HepG2 (cell line): ENCODE measurements around the gene RPS6KL1. TPM values are rescaled to one million over a fixed set of nuclear protein-coding genes. Genes with fewer than 3 reads are reported as not detected.
A peak's percentile ranks its signal among the peaks of the same experiment; 100 is the strongest.

Experiments
- ARNT ChIP-seq: fragments of 450-650 bp; IDR thresholded peaks from 2 replicates; pipeline ENCODE4 v1.6.1; 2017
- HNF4A ChIP-seq: sonication (generic); formaldehyde crosslinking; IDR thresholded peaks from 2 replicates; pipeline ENCODE4 v1.4.0; 2020; ENCODE audit warnings: missing genetic modification reagents
- KAT7 ChIP-seq: IDR thresholded peaks from 2 replicates; pipeline ENCODE4 v1.6.1; 2018; ENCODE audit warnings: borderline replicate concordance, missing compliant biosample characterization
- MEIS2 ChIP-seq: sonication (generic); formaldehyde crosslinking; IDR thresholded peaks from 2 replicates; pipeline ENCODE4 v1.9.0; 2021; ENCODE audit warnings: mild to moderate bottlenecking, missing genetic modification reagents
- RORA ChIP-seq: sonication (generic); formaldehyde crosslinking; IDR thresholded peaks from 2 replicates; pipeline ENCODE4 v1.5.0; 2020; ENCODE audit warnings: mild to moderate bottlenecking, missing genetic modification reagents, moderate library complexity
- SKI ChIP-seq: fragments of 450-650 bp; IDR thresholded peaks from one replicate; pipeline ENCODE4 v1.6.1; 2018; ENCODE audit warnings: mild to moderate bottlenecking; ENCODE audit not compliant: partially characterized antibody
- SMC3 ChIP-seq: IDR thresholded peaks from 2 replicates; pipeline ENCODE4 v1.6.1; 2011; ENCODE audit warnings: low read length, improper control_type of control experiment
- SP140L ChIP-seq: sonication (generic); formaldehyde crosslinking; IDR thresholded peaks from 2 replicates; pipeline ENCODE4 v1.4.0; 2020; ENCODE audit warnings: missing genetic modification reagents, borderline replicate concordance
- TARDBP ChIP-seq: sonication (generic); formaldehyde crosslinking; IDR thresholded peaks from 2 replicates; pipeline ENCODE4 v1.8.0; 2022; ENCODE audit warnings: mild to moderate bottlenecking, missing genetic modification reagents
- ZBTB7A ChIP-seq: sonication (generic); formaldehyde crosslinking; IDR thresholded peaks from 2 replicates; pipeline ENCODE4 v1.8.0; 2022; ENCODE audit warnings: mild to moderate bottlenecking, missing genetic modification reagents
- ZFP90 ChIP-seq: sonication (generic); formaldehyde crosslinking; IDR thresholded peaks from 2 replicates; pipeline ENCODE4 v1.8.0; 2022; ENCODE audit warnings: missing genetic modification reagents, mild to moderate bottlenecking, inconsistent platforms, borderline replicate concordance
- ZKSCAN5 ChIP-seq: sonication (generic); formaldehyde crosslinking; IDR thresholded peaks from 2 replicates; pipeline ENCODE4 v1.5.1; 2020; ENCODE audit warnings: mild to moderate bottlenecking, missing genetic modification reagents
- ZNF431 ChIP-seq: sonication (generic); formaldehyde crosslinking; IDR thresholded peaks from 2 replicates; pipeline ENCODE4 v1.9.0; 2022; ENCODE audit warnings: missing genetic modification reagents, low read depth, mild to moderate bottlenecking, borderline replicate concordance
- ZNF441 ChIP-seq: sonication (generic); formaldehyde crosslinking; IDR thresholded peaks from 2 replicates; pipeline ENCODE4 v1.7.0; 2021; ENCODE audit warnings: missing genetic modification reagents, borderline replicate concordance
- ZNF550 ChIP-seq: sonication (generic); formaldehyde crosslinking; IDR thresholded peaks from 2 replicates; pipeline ENCODE4 v1.4.0; 2020; ENCODE audit warnings: mild to moderate bottlenecking, missing genetic modification reagents, borderline replicate concordance
- ZNF777 ChIP-seq: sonication (generic); formaldehyde crosslinking; IDR thresholded peaks from 2 replicates; pipeline ENCODE4 v1.4.0; 2020; ENCODE audit warnings: missing genetic modification reagents
- polyA plus RNA-seq, 8 experiments: library from polyadenylated mRNA; depleted of rRNA in 3 of 8; stranded (reverse) in 7 of 8; unstranded in 1 of 8; fragments of >200 nt; fragmentation: Illumina TruSeq in 4 of 8; extraction: Trizol in 4 of 8; gene quantifications; 2 replicates each; pipeline versions ENCODE4 v1.2.1 to v1.2.3, GENCODE V29; 2011 to 2016; ENCODE audit warnings: low read depth in 4 of 8, missing spikeins in 1 of 8, mixed read lengths in 1 of 8; ENCODE audit not compliant: insufficient read depth in 1 of 8
- total RNA-seq, 5 experiments: library from RNA; depleted of rRNA; stranded (reverse); fragments of >200 nt; fragmentation: Illumina TruSeq; extraction: Trizol; gene quantifications; 2 replicates each; pipeline ENCODE4 v1.2.3, GENCODE V29; 2016; ENCODE audit warnings: low read depth in 1 of 5
- TF ChIP-seq, protein P1 (sequence below): sonication (generic); formaldehyde crosslinking; IDR thresholded peaks from 2 replicates; pipeline ENCODE4 v1.5.0; 2020; ENCODE audit warnings: missing genetic modification reagents
- TF ChIP-seq, protein P2 (sequence below): sonication (generic); formaldehyde crosslinking; IDR thresholded peaks from 2 replicates; pipeline ENCODE4 v1.4.0; 2020; ENCODE audit warnings: missing genetic modification reagents, borderline replicate concordance
- TF ChIP-seq, protein P3 (sequence below): IDR thresholded peaks from 2 replicates; pipeline ENCODE4 v1.6.1; 2012; ENCODE audit warnings: inconsistent platforms
- TF ChIP-seq, protein P4 (sequence below): sonication (generic); formaldehyde crosslinking; IDR thresholded peaks from 2 replicates; pipeline ENCODE4 v1.8.1; 2023; ENCODE audit warnings: missing genetic modification reagents, mild to moderate bottlenecking, borderline replicate concordance
- TF ChIP-seq, protein P5 (sequence below): sonication (generic); formaldehyde crosslinking; IDR thresholded peaks from 2 replicates; pipeline ENCODE4 v1.4.0; 2020; ENCODE audit warnings: mild to moderate bottlenecking, low read depth, missing genetic modification reagents
- TF ChIP-seq, protein P6 (sequence below): IDR thresholded peaks from 2 replicates; pipeline ENCODE4 v1.6.1; 2016; ENCODE audit warnings: low read depth, borderline replicate concordance

The RPS6KL1 gene
- total and polyA plus RNA-seq, 2 of the 13 experiments (the other 11 are each of a cell fraction or from before 2014, with no cell fraction given) = 6.5 to 11.5 TPM

DNA sequence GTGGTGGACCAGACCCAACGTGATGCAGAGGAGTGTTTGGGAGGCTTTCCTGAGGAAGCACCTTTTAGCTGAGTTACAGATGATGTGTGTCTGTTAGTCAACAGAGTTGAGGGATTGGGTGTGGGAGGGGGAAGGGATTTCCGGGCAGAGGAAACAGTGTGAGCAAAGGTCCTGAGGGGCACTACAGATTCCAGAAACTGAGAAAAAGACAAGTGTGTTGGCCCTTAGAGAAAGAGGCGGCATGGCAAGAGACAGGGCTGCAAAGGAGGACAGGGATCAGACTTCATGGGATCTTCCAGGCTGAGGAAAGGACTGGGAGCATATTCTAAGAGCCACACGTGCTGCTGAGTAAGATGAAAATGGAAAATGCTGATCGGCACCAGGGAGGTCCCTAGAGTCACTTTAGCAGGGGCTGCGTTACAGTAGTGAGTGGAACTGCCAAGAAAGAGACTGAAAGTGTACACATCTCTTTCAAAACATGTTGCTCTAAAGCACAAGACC lies 9.4 kb upstream of the RPS6KL1 start (continued):
- TF ChIP-seq, protein P1, sequence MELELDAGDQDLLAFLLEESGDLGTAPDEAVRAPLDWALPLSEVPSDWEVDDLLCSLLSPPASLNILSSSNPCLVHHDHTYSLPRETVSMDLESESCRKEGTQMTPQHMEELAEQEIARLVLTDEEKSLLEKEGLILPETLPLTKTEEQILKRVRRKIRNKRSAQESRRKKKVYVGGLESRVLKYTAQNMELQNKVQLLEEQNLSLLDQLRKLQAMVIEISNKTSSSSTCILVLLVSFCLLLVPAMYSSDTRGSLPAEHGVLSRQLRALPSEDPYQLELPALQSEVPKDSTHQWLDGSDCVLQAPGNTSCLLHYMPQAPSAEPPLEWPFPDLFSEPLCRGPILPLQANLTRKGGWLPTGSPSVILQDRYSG (CRISPR knock-in tag) = no peak
- no peak for TF ChIP-seq SMC3
- TF ChIP-seq, protein P2, sequence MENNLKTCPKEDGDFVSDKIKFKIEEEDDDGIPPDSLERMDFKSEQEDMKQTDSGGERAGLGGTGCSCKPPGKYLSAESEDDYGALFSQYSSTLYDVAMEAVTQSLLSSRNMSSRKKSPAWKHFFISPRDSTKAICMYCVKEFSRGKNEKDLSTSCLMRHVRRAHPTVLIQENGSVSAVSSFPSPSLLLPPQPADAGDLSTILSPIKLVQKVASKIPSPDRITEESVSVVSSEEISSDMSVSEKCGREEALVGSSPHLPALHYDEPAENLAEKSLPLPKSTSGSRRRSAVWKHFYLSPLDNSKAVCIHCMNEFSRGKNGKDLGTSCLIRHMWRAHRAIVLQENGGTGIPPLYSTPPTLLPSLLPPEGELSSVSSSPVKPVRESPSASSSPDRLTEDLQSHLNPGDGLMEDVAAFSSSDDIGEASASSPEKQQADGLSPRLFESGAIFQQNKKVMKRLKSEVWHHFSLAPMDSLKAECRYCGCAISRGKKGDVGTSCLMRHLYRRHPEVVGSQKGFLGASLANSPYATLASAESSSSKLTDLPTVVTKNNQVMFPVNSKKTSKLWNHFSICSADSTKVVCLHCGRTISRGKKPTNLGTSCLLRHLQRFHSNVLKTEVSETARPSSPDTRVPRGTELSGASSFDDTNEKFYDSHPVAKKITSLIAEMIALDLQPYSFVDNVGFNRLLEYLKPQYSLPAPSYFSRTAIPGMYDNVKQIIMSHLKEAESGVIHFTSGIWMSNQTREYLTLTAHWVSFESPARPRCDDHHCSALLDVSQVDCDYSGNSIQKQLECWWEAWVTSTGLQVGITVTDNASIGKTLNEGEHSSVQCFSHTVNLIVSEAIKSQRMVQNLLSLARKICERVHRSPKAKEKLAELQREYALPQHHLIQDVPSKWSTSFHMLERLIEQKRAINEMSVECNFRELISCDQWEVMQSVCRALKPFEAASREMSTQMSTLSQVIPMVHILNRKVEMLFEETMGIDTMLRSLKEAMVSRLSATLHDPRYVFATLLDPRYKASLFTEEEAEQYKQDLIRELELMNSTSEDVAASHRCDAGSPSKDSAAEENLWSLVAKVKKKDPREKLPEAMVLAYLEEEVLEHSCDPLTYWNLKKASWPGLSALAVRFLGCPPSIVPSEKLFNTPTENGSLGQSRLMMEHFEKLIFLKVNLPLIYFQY (CRISPR knock-in tag) = no peak
- TF ChIP-seq, protein P3, sequence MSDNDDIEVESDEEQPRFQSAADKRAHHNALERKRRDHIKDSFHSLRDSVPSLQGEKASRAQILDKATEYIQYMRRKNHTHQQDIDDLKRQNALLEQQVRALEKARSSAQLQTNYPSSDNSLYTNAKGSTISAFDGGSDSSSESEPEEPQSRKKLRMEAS = no peak; the same call in 1 of the 2 replicates
- TF ChIP-seq HNF4A = no peak
- TF ChIP-seq ZKSCAN5 = no peak
- no peak for TF ChIP-seq ZBTB7A (CRISPR knock-in tag)
- TF ChIP-seq TARDBP (CRISPR knock-in tag) = 0 out of 2 replicates have a peak, but pooled peaks have one; percentile 47
- no peak for TF ChIP-seq SP140L (CRISPR knock-in tag)
- TF ChIP-seq, protein P4, sequence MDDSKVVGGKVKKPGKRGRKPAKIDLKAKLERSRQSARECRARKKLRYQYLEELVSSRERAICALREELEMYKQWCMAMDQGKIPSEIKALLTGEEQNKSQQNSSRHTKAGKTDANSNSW (CRISPR knock-in tag) = no peak
- TF ChIP-seq ARNT = no peak
- no peak for TF ChIP-seq ZNF550 (CRISPR knock-in tag)
- TF ChIP-seq KAT7 (CRISPR knock-in tag) = no peak
- TF ChIP-seq SKI = no peak
- TF ChIP-seq ZNF431 (CRISPR knock-in tag) = no peak
- TF ChIP-seq, protein P5, sequence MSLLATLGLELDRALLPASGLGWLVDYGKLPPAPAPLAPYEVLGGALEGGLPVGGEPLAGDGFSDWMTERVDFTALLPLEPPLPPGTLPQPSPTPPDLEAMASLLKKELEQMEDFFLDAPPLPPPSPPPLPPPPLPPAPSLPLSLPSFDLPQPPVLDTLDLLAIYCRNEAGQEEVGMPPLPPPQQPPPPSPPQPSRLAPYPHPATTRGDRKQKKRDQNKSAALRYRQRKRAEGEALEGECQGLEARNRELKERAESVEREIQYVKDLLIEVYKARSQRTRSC = no peak
- no peak for TF ChIP-seq ZNF441 (CRISPR knock-in tag)
- no peak for TF ChIP-seq RORA (CRISPR knock-in tag)
- TF ChIP-seq, protein P6, sequence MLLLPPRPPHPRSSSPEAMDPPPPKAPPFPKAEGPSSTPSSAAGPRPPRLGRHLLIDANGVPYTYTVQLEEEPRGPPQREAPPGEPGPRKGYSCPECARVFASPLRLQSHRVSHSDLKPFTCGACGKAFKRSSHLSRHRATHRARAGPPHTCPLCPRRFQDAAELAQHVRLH (CRISPR knock-in tag) = no peak
- TF ChIP-seq MEIS2 (CRISPR knock-in tag) = peak; percentile 54; the same call in 1 of the 2 replicates
- TF ChIP-seq ZFP90 (CRISPR knock-in tag) = no peak
- TF ChIP-seq ZNF777 = no peak
